ENCODE results near the gene TMEM163. TPM values are rescaled to one million over a fixed set of nuclear protein-coding genes. Genes with fewer than 3 reads are reported as not detected.

Gene TMEM163
- total RNA-seq, 2 donors from 2014 or later = 0.26 to 1.3 TPM

- H3K9me3 Mint-ChIP-seq = no peaks in the 10 kb centered on the region
- H3K4me3 Mint-ChIP-seq = no peak overlapping the region
- no peaks in the 10 kb centered on the region for H3K4me1 Mint-ChIP-seq
- H3K36me3 Mint-ChIP-seq (ENCODE audit: low read depth) = peaks cover 44% of the 10 kb centered on the region
- ATAC-seq (replicated peaks) = no peak
- H3K27ac Mint-ChIP-seq = no peak overlapping the region
- H3K27me3 Mint-ChIP-seq = no peaks in the 10 kb centered on the region
These were observed 264.8 kb downstream of the TMEM163 start for GRCh38 chr2:134453973-134454372.

GRCh38 chr2:134453476-134453875 lies 265.3 kb downstream of the TMEM163 start:
- H3K4me3 Mint-ChIP-seq = no peak overlapping the region
- peaks cover 49% of the 10 kb centered on the region for H3K36me3 Mint-ChIP-seq (ENCODE audit: low read depth)
- H3K27ac Mint-ChIP-seq = no peak overlapping the region
- H3K4me1 Mint-ChIP-seq = no peaks in the 10 kb centered on the region
- H3K9me3 Mint-ChIP-seq = no peaks in the 10 kb centered on the region
- no peak for ATAC-seq (replicated peaks)
- no peaks in the 10 kb centered on the region for H3K27me3 Mint-ChIP-seq

DNA sequence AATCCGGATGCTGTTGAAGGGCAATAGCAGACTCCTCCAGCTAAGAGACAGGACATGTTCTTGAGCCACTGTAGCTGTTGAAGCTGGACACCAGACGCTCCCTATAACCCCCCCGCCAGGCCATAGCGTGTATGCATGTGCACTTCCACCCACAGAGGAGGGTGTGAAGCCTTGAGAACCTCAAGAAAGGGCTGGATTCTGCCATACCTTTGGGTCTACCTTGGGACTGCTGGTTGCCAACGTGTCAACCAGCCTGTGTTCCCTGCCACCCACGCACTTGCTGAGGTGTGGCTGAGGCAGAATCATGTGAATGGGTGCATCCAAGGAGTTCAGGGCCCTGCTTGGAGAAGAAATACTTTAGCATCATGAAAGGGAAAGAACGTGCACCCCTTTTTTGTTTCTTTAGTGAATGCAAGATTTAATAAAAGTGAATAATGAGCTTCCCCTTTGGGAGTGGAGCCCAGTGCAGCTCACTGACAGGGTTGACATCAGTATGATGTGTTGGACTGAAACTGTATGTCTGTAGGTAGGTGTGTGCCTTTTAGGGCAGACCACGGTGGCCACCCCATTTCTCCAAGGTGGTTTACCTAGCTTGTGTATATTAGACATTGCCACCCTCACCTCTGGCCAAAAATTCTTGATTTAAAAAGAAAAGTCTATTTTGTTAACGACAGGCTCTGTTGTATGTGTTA lies 266.6 kb downstream of the TMEM163 start:
- Mint-ChIP-seq H3K4me3 (no peak overlapping the region), H3K36me3 (ENCODE audit: low read depth) (peaks cover 59% of the 10 kb centered on the region), H3K4me1 (peaks cover 4% of the 10 kb centered on the region), H3K9me3 (no peaks in the 10 kb centered on the region), H3K27ac (no peak overlapping the region), H3K27me3 (no peaks in the 10 kb centered on the region)
- no peak for ATAC-seq (replicated peaks)

DNA sequence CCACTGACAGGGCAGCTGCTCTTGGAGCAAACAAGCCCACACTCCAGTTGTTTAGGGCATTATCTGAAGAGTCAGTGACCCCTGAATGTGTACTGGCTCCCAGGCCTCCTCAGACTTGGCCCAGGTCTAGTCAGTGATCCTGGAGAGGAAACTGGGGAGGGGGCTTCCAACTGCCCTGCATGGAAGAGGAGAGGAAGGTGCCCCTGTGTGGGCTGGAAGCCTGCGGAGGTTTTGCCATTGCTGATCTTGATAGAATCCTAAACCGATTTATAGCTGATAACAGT lies 267.5 kb downstream of the TMEM163 start:
- H3K9me3 Mint-ChIP-seq = no peaks in the 10 kb centered on the region
- H3K27ac Mint-ChIP-seq = peak overlapping the region; percentile 70
- H3K4me3 Mint-ChIP-seq = no peak overlapping the region
- ATAC-seq (replicated peaks) = no peak
- peaks cover 68% of the 10 kb centered on the region for H3K36me3 Mint-ChIP-seq (ENCODE audit: low read depth)
- peaks cover 4% of the 10 kb centered on the region for H3K4me1 Mint-ChIP-seq
- no peaks in the 10 kb centered on the region for H3K27me3 Mint-ChIP-seq

- Mint-ChIP-seq H3K27me3 (no peaks in the 10 kb centered on the region), H3K4me3 (no peak overlapping the region), H3K27ac (peak overlapping the region; percentile 70), H3K4me1 (peaks cover 4% of the 10 kb centered on the region), H3K9me3 (no peaks in the 10 kb centered on the region), H3K36me3 (ENCODE audit: low read depth) (peaks cover 71% of the 10 kb centered on the region)
- no peak for ATAC-seq (replicated peaks)
These were observed 268.9 kb downstream of the TMEM163 start for GRCh38 chr2:134449751-134450513.

DNA sequence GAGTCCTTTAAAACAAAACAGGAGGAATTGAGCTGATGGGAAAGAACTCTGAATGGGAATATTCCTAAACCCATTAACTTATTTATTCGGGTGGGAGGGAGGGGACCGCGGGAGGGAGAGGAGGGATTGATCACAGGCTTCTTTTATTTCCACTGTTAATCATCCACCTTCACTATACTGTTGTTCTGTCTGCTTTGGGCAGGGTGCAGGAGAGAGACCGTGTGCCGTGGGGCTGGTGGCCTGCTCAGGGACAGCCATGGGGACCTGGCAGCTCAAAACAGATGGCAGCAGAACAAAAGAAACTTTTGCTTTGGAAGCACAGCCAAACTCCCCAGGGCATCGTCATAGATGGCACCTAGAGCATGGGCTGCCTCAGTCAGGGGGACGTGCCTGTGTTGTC lies 269.6 kb downstream of the TMEM163 start:
- no peak for ATAC-seq (replicated peaks)
- H3K4me3 Mint-ChIP-seq = no peak overlapping the region
- no peaks in the 10 kb centered on the region for H3K27me3 Mint-ChIP-seq
- H3K4me1 Mint-ChIP-seq = peaks cover 4% of the 10 kb centered on the region
- peaks cover 72% of the 10 kb centered on the region for H3K36me3 Mint-ChIP-seq (ENCODE audit: low read depth)
- no peaks in the 10 kb centered on the region for H3K9me3 Mint-ChIP-seq
- H3K27ac Mint-ChIP-seq = peak overlapping the region; percentile 54

DNA sequence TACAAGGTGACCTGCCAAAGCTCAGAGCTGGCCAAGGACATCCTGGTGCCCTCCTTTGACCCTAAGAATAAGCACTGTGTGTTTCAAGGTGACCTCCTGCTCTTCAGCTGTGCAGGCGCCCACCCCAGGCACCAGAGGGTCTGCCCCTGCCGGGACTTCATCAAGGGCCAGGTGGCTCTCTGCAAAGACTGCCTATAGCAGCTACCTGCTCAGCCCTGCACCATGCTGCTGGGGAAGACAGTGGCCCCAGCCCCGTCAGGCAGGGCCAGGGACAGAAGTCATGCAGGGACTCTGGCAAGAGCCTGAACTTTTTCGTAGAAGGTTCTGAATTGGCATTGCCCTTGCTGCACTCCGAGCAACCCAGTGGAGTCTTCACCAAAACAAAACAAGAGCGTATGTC lies 270.1 kb downstream of the TMEM163 start:
- H3K4me1 Mint-ChIP-seq = peaks cover 4% of the 10 kb centered on the region
- H3K36me3 Mint-ChIP-seq (ENCODE audit: low read depth) = peaks cover 72% of the 10 kb centered on the region
- H3K4me3 Mint-ChIP-seq = no peak overlapping the region
- peak overlapping the region; percentile 54 for H3K27ac Mint-ChIP-seq
- no peaks in the 10 kb centered on the region for H3K27me3 Mint-ChIP-seq
- ATAC-seq (replicated peaks) = no peak
- no peaks in the 10 kb centered on the region for H3K9me3 Mint-ChIP-seq

DNA sequence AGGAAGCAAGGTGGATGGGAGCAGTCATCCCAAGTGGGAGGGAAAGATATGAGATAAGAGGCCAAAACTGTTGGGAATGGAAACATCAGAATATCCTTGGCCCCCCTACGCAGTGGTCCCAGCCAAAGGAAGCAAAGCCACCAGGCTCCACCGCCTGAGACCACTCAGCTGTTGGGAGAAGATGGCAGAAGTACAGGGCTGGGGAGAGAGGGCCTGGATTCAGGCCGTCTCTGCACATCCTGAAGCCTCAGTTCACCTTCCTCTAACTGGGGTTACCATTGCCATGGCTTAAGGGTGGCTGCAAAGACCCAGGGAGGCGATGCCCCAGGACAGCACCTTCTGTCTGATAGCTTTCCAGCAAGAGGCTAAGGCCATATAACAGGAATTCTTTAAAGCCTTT lies 271.1 kb downstream of the TMEM163 start:
- Mint-ChIP-seq H3K4me1 (peaks cover 4% of the 10 kb centered on the region), H3K9me3 (no peaks in the 10 kb centered on the region), H3K36me3 (ENCODE audit: low read depth) (peaks cover 75% of the 10 kb centered on the region), H3K27me3 (no peaks in the 10 kb centered on the region), H3K27ac (no peak overlapping the region), H3K4me3 (no peak overlapping the region)
- no peak for ATAC-seq (replicated peaks)

GRCh38 chr2:134446383-134447017 lies 272.3 kb downstream of the TMEM163 start:
- Mint-ChIP-seq H3K4me3 (no peak overlapping the region), H3K9me3 (no peaks in the 10 kb centered on the region), H3K27ac (peak overlapping the region; percentile 36), H3K4me1 (peaks cover 4% of the 10 kb centered on the region), H3K36me3 (ENCODE audit: low read depth) (peaks cover 79% of the 10 kb centered on the region), H3K27me3 (no peaks in the 10 kb centered on the region)
- no peak for ATAC-seq (replicated peaks)

DNA sequence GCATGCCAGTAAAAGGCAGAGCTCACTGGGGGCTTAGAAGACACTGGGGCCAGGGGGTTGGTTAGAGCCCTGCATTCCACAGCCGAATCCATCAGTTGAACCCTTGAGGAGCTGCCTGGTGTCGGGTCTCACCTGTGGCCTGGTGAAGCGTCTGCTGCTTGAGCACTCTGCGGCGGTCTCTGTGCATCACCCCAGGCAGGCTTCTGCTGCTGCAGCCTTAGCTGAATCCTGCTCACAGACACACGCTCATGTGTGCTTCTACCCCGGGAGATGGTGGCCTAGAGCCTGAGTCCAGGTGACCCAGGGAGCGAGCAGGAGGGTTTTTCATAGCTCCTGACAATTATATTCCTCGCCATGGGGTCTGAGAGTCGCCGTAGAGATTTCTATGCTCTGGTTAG lies 272.8 kb downstream of the TMEM163 start:
- Mint-ChIP-seq H3K4me3 (no peak overlapping the region), H3K9me3 (no peaks in the 10 kb centered on the region), H3K4me1 (peaks cover 4% of the 10 kb centered on the region), H3K27me3 (no peaks in the 10 kb centered on the region), H3K36me3 (ENCODE audit: low read depth) (peaks cover 75% of the 10 kb centered on the region), H3K27ac (peak overlapping the region; percentile 36)
- no peak for ATAC-seq (replicated peaks)

DNA sequence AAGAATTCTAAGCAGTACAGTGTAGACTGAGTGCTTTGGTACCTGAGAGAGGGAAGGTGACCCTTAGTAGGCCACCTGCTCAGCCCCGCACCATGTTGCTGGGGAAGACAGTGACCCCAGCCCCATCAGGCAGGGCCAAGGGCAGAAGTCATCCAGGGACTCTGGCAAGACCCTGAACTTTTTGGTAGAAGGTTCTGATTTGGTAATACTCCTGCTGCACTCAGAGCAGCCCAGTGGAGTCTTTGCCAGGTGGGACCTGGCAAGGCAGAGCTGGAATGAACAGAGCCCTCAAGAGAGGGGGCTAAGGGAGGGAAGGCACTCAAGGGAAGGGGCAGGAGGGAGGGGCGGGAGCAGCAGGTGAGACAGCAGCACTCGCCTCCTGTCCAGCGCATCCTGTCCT lies 273.7 kb downstream of the TMEM163 start:
- no peak for ATAC-seq (replicated peaks)
- Mint-ChIP-seq H3K4me1 (peaks cover 4% of the 10 kb centered on the region), H3K27ac (peak overlapping the region; percentile 30)

DNA sequence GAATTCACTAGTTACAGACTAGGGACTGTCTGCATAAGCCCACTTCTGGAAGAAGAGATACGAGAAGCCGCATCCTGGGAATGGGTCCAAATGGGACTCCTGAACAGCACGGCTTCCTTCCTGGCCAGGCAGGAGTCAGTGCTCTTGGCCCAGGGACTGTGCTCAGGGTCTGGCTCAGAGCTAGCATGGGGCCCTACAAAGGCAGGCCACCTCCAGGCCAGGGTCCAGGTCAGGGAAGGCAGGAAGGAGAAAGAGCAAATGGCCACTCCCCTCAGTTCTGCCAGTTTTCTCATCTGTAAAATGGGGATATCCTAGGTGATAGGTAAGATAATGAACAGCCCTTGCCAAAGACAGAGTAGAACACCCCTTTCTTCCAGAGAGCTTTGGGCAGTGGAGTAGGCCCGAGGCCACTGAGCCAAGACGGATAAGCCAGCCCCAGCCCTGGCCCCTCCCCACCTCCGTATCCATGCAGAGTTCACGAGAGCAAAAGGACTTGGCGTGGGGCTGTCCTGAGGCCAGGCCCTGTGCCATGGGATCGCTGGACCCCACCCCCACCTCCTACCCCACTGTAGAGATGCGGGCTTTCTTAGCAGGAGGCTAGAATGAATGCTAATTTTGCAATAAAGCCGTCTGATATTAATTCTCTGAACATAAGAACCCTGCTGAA lies 274.9 kb downstream of the TMEM163 start:
- H3K27me3 Mint-ChIP-seq = no peaks in the 10 kb centered on the region
- H3K36me3 Mint-ChIP-seq (ENCODE audit: low read depth) = peaks cover 73% of the 10 kb centered on the region
- peaks cover 4% of the 10 kb centered on the region for H3K4me1 Mint-ChIP-seq
- H3K4me3 Mint-ChIP-seq = no peak overlapping the region
- H3K9me3 Mint-ChIP-seq = no peaks in the 10 kb centered on the region
- no peak overlapping the region for H3K27ac Mint-ChIP-seq
- no peak for ATAC-seq (replicated peaks)

More for the DNA sequence above, 273.7 kb downstream of the TMEM163 start:
- Mint-ChIP-seq H3K27me3 (no peaks in the 10 kb centered on the region), H3K36me3 (ENCODE audit: low read depth) (peaks cover 74% of the 10 kb centered on the region), H3K4me3 (no peak overlapping the region), H3K9me3 (no peaks in the 10 kb centered on the region)

DNA sequence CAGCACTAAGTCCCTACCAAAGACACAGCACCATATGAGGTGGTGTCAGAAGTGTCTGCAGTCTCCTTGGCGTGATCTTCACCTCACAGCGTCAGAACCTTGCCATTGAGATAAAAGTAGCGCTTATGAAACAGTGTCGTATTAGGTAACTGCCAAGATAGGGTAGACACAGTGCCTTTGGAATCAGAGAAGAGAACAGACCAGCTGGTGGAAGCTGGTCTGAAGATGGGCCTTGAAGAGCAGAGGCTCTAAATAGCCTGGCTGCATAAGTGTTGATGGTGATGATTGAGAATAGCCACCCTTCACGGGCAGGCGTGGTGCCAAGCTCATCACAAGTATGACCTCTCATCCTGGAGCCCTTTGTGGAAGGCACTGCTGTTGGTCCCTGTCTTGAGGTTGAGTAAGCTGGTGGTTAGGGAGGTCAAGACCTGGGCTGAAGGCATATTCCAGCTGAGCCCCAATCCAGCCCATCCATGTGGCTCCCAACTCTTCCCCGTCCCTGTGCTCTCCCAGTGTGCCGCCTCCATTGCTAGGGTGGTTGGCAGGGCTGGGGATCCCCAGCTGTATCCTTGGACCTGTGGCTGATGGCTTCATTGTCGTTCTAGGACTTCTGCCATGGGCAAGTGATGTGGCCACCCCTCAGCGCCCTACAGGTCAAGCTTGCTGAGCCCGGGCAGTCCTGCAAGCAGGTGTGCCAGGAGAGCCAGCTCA lies 277.5 kb downstream of the TMEM163 start:
- H3K36me3 Mint-ChIP-seq (ENCODE audit: low read depth) = peaks cover 71% of the 10 kb centered on the region
- no peaks in the 10 kb centered on the region for H3K27me3 Mint-ChIP-seq
- no peaks in the 10 kb centered on the region for H3K4me1 Mint-ChIP-seq
- no peak overlapping the region for H3K4me3 Mint-ChIP-seq
- peak overlapping the region; percentile 56 for H3K27ac Mint-ChIP-seq
- H3K9me3 Mint-ChIP-seq = no peaks in the 10 kb centered on the region
- ATAC-seq (replicated peaks) = no peak

DNA sequence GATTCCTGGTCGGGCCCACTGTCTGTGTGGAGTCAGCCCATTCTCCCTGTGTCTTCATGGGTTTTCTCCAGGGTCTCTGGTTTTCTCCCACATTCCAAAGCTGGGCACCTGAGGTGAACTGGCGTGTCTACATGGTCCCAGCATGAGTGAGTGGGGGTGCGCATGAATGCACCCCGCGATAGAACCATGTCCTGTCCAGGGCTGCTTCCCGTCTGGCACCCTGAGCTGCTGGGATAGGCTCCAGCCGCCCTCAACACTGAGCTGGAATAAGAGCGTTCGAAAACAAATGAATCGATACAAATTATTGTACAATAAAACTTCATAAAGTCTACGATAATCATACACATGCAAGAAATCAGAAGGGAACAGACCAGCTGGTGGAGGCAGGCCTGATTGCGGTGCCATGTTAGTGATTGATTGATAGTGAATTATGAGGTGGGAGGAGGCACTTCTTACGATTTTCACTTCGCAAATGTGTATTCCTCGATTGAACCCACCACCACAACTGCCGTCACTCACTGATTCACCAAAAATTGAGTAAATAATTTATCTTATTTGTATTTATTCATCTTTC lies 278.4 kb downstream of the TMEM163 start:
- no peak for ATAC-seq (replicated peaks)
- H3K36me3 Mint-ChIP-seq (ENCODE audit: low read depth) = peaks cover 78% of the 10 kb centered on the region
- no peak overlapping the region for H3K4me3 Mint-ChIP-seq
- peak overlapping the region; percentile 70 for H3K27ac Mint-ChIP-seq
- H3K9me3 Mint-ChIP-seq = no peaks in the 10 kb centered on the region
- no peaks in the 10 kb centered on the region for H3K27me3 Mint-ChIP-seq
- no peaks in the 10 kb centered on the region for H3K4me1 Mint-ChIP-seq

All from activated T-helper 17 cell treated with anti-CD3 and anti-CD28 coated beads, Interleukin-2, amount 50 U/mL, for 72 hours (primary cell).